K562 (cell line): ENCODE data around the gene IRF6. TPM values are rescaled to one million over a fixed set of nuclear protein-coding genes. Genes with fewer than 3 reads are reported as not detected.

Experiments
- CHD4 ChIP-seq: fragments of 200-600 bp; sonication (generic); IDR thresholded peaks from 3 replicates; pipeline ENCODE4 v1.6.1; 2012; ENCODE audit warnings: low read depth, mild to moderate bottlenecking, mixed read lengths, low read length, inconsistent platforms; ENCODE audit not compliant: insufficient read depth, insufficient replicate concordance, poor library complexity, severe bottlenecking
- DLX4 ChIP-seq: fragments of 250-450 bp; sonication (Bioruptor Pico); IDR thresholded peaks from 2 replicates; pipeline ENCODE4 v1.6.1; 2021; ENCODE audit warnings: mild to moderate bottlenecking
- E2F5 ChIP-seq: sonication (generic); formaldehyde crosslinking; IDR thresholded peaks from 2 replicates; pipeline ENCODE4 v1.8.0; 2022; ENCODE audit warnings: mild to moderate bottlenecking, missing genetic modification reagents
- HNRNPUL1 ChIP-seq: fragments of 200-400 bp; formaldehyde crosslinking; IDR thresholded peaks from 2 replicates; pipeline ENCODE4 v1.6.1; 2017; ENCODE audit warnings: low read length
- KHSRP ChIP-seq: fragments of 450-650 bp; IDR thresholded peaks from 2 replicates; pipeline ENCODE4 v1.6.1; 2017
- NRF1 ChIP-seq, 2 experiments: fragments of 450-650 bp; IDR thresholded peaks in 1 of 2; conservative IDR thresholded peaks in 1 of 2; 2 replicates each; pipeline ENCODE4 v1.6.1; 2014; ENCODE audit warnings: mild to moderate bottlenecking in 2 of 2
- NUFIP1 ChIP-seq: fragments of 450-650 bp; IDR thresholded peaks from 2 replicates; pipeline ENCODE4 v1.6.1; 2018; ENCODE audit not compliant: partially characterized antibody
- POLR3A ChIP-seq: IDR thresholded peaks from 2 replicates; pipeline ENCODE4 v1.6.1; 2011; ENCODE audit warnings: borderline replicate concordance, mild to moderate bottlenecking, moderate library complexity; ENCODE audit not compliant: insufficient read length, insufficient read depth; ENCODE audit errors: extremely low read depth
- PRDM10 ChIP-seq: fragments of 450-650 bp; IDR thresholded peaks from 2 replicates; pipeline ENCODE4 v1.6.1; 2018; ENCODE audit not compliant: partially characterized antibody
- RAD51 ChIP-seq: fragments of 450-650 bp; IDR thresholded peaks from 2 replicates; pipeline ENCODE4 v1.7.1; 2016; ENCODE audit warnings: low read depth, mild to moderate bottlenecking, borderline replicate concordance
- SMARCA5 ChIP-seq: fragments of 450-650 bp; IDR thresholded peaks from 2 replicates; pipeline ENCODE4 v1.6.1; 2016
- SMARCB1 ChIP-seq: IDR thresholded peaks from 2 replicates; pipeline ENCODE4 v1.6.1; 2011; ENCODE audit warnings: improper control_type of control experiment, low read depth; ENCODE audit not compliant: insufficient read length
- SMARCC2 ChIP-seq: fragments of 450-650 bp; IDR thresholded peaks from 2 replicates; pipeline ENCODE4 v1.6.1; 2017; ENCODE audit warnings: antibody characterized with exemption, moderate library complexity, mild to moderate bottlenecking, low read depth
- SNIP1 ChIP-seq: fragments of 450-650 bp; IDR thresholded peaks from 2 replicates; pipeline ENCODE4 v1.7.1; 2017; ENCODE audit warnings: low read depth, mild to moderate bottlenecking
- TOE1 ChIP-seq, 2 experiments: fragments of 450-650 bp in 1 of 2; sonication (generic) in 1 of 2; formaldehyde crosslinking in 1 of 2; IDR thresholded peaks; 2 replicates each; pipeline versions ENCODE4 v1.7.1 to v1.8.0; 2016 to 2022; ENCODE audit warnings: borderline replicate concordance in 2 of 2, mild to moderate bottlenecking in 2 of 2, antibody characterized with exemption in 1 of 2, inconsistent platforms in 1 of 2, low read depth in 1 of 2, missing genetic modification reagents in 1 of 2, moderate library complexity in 1 of 2
- ZBTB12 ChIP-seq: fragments of 250-450 bp; sonication (Bioruptor Pico); IDR thresholded peaks from 2 replicates; pipeline ENCODE4 v1.4.0; 2020
- ZNF395 ChIP-seq: fragments of 200-800 bp; sonication (Bioruptor generic); IDR thresholded peaks from 2 replicates; pipeline ENCODE4 v1.6.1; 2017; ENCODE audit warnings: missing genetic modification characterization, missing compliant biosample characterization
- ZNF785 ChIP-seq: fragments of 250-450 bp; sonication (Bioruptor Pico); IDR thresholded peaks from 2 replicates; pipeline ENCODE4 v1.4.0; 2020; ENCODE audit warnings: mild to moderate bottlenecking
- polyA plus RNA-seq, 8 experiments: library from polyadenylated mRNA; depleted of rRNA in 4 of 8; stranded (reverse) in 5 of 8; unstranded in 3 of 8; fragments of >200 nt; fragmentation: Nextera tagmentation in 2 of 8; fragmentation: Illumina TruSeq in 1 of 8; extraction: Ambion mirVana in 2 of 8; extraction: Trizol in 1 of 8; gene quantifications; 2 replicates each; pipeline versions ENCODE4 v1.2.1 to v1.2.3, GENCODE V29; 2011 to 2014; ENCODE audit warnings: inconsistent platforms in 1 of 8, missing spikeins in 1 of 8
- total RNA-seq, 7 experiments: library from RNA; depleted of rRNA in 6 of 7; stranded (reverse); fragments of >200 nt in 6 of 7; fragmentation: Illumina TruSeq in 2 of 7; extraction: Trizol in 2 of 7; gene quantifications; 2 replicates each; pipeline versions ENCODE4 v1.2.1 to v1.2.3, GENCODE V29; 2011 to 2021; ENCODE audit warnings: low replicate concordance in 1 of 7

Gene IRF6
- total and polyA plus RNA-seq, 9 of the 15 experiments (the other 6 are each of a cell fraction or from before 2014, with no cell fraction given): 0.03 to 0.65 (median 0.17) TPM

- TF ChIP-seq KHSRP: no peak
- no peak for TF ChIP-seq DLX4 (CRISPR knock-in tag)
- no peak for TF ChIP-seq SMARCA5
- peak; percentile 58; the same call in 1 of the 2 replicates for TF ChIP-seq SMARCC2
- peak; percentile 59 to 71 for TF ChIP-seq NRF1 (conservative IDR thresholded peaks at IDR 0.05 in 1 of 2, IDR thresholded peaks at IDR 0.05 in 1 of 2)
- TF ChIP-seq TOE1 (IDR thresholded peaks at IDR 0.05; ENCODE audit: borderline replicate concordance): no peak
- peak; percentile 64; the same call in 1 of the 2 replicates for TF ChIP-seq TOE1 (CRISPR knock-in tag; IDR thresholded peaks at IDR 0.05; ENCODE audit: borderline replicate concordance, low read depth)
- TF ChIP-seq RAD51: no peak; the same call in 1 of the 2 replicates
- no peak for TF ChIP-seq ZNF785 (CRISPR knock-in tag)
- 0 out of 2 replicates have a peak, but pooled peaks have one; percentile 74 for TF ChIP-seq E2F5 (CRISPR knock-in tag)
- no peak for TF ChIP-seq SNIP1
- no peak for TF ChIP-seq CHD4
- no peak for TF ChIP-seq NUFIP1
- TF ChIP-seq SMARCB1: no peak
- TF ChIP-seq PRDM10: no peak
- 0 out of 2 replicates have a peak, but pooled peaks have one; percentile 32 for TF ChIP-seq ZNF395 (CRISPR knock-in tag)
- no peak for TF ChIP-seq HNRNPUL1
- no peak for TF ChIP-seq ZBTB12
- TF ChIP-seq POLR3A: no peak
Measured at GRCh38 chr1:209747580-209748262, 58.2 kb downstream of the IRF6 start (continued).
